GM12891 (cell line): ENCODE measurements around the gene LTBP1.

ENCODE experiments used
- DNase-seq: peaks from one replicate; pipeline ENCODE4 v3.0.0; 2011; ENCODE audit warnings: low spot score; ENCODE audit not compliant: insufficient read length
- FAIRE-seq: peaks from 2 replicates; lab custom pipeline; 2011; peaks lifted over from hg19 to GRCh38; lab: Jason Lieb, UNC
- PAX5 ChIP-seq: IDR thresholded peaks from 2 replicates; pipeline ENCODE4 v1.6.1; 2011; ENCODE audit warnings: low read length, moderate library complexity, mild to moderate bottlenecking; ENCODE audit not compliant: insufficient read depth, severe bottlenecking
- POLR2A ChIP-seq: IDR thresholded peaks from 2 replicates; pipeline ENCODE4 v1.6.1; 2011; ENCODE audit warnings: low read depth, low read length, control low read depth
- POLR2AphosphoS5 ChIP-seq: IDR thresholded peaks from 2 replicates; pipeline ENCODE4 v1.6.1; 2011; ENCODE audit warnings: low read depth, low read length, control low read depth
- POU2F2 ChIP-seq: IDR thresholded peaks from 2 replicates; pipeline ENCODE4 v1.6.1; 2011; ENCODE audit warnings: low read depth, mild to moderate bottlenecking, control low read depth, low read length, moderate library complexity
- SPI1 ChIP-seq: IDR thresholded peaks from 2 replicates; pipeline ENCODE4 v1.6.1; 2011; ENCODE audit warnings: low read depth, low read length, control low read depth
- TAF1 ChIP-seq: IDR thresholded peaks from 2 replicates; pipeline ENCODE4 v1.6.1; 2011; ENCODE audit warnings: low read depth, low read length, control low read depth

Gene LTBP1

DNA sequence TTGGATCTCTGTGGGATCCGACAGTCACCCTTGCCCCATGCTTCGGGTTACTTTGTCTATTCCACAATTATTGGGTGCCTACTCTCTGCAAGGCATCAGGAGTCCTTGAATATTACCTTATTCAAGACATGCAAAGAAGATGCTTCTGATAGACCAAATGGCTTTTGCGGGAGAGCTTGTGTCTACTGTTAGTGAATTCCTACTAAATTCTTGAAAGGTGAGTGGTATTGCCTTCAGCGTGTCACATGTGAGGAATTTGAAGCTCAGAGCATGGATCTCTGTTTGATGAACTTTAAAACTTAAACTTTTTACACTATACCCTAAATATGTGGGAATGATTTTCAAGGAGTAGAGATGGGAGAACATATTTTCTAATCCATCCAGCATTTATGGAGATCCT lies 184.4 kb downstream of the LTBP1 start:
- DNase-seq: no peak

DNA sequence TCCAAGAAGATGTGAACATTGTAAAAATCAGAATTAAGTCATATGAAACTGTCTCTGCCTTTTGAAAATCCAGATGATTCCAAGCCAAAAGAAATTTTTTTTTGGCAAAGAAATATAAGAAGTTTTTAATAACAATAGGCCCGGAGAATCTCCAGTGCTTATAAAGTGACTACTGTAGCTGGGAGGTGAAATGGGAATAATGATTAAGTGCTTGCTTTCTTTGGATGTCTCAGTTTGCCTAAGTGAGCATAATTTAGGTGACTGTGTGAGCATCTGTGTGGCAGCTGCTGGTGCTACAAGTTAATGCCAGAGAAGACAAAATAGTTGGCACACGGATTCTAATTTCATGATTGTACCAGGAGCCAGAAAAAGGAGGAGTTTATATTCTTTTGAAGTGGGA lies 185.0 kb downstream of the LTBP1 start:
- DNase-seq: no peak
- TF ChIP-seq PAX5: no peak
- no peak for TF ChIP-seq POLR2AphosphoS5
- no peak for TF ChIP-seq POLR2A
- no peak for TF ChIP-seq POU2F2
- TF ChIP-seq SPI1: no peak
- TF ChIP-seq TAF1: no peak
- FAIRE-seq: no peak

More for the DNA sequence above, 184.4 kb downstream of the LTBP1 start:
- FAIRE-seq: no peak
- TF ChIP-seq SPI1 (no peak), POLR2A (no peak), POLR2AphosphoS5 (no peak), TAF1 (no peak), POU2F2 (no peak), PAX5 (no peak)

DNA sequence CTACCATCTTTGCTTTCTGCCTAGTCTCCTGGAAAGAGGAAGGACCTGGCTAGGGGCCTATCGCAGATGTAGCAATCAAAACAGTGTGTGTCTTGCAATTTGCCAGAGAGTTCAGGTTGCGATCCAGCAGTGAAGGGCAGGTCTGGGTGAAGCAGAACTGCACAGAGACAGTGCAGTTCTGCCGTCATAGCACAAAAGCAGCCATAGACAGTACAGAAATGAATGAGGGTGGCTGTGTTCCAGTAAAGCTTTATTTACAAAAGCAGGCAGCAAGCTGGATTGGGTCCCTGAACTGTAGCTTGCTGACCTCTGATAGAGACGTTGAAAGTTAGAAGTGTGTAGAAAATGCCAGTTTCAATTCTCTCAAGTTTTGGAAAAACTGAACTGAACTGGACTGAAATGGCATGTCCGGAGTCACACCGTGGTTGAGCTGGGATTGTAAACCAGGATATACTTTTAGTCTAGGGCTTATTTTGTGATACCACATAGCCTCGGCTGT lies 186.8 kb downstream of the LTBP1 start:
- no peak for FAIRE-seq
- no peak for TF ChIP-seq POLR2AphosphoS5
- no peak for DNase-seq

DNA sequence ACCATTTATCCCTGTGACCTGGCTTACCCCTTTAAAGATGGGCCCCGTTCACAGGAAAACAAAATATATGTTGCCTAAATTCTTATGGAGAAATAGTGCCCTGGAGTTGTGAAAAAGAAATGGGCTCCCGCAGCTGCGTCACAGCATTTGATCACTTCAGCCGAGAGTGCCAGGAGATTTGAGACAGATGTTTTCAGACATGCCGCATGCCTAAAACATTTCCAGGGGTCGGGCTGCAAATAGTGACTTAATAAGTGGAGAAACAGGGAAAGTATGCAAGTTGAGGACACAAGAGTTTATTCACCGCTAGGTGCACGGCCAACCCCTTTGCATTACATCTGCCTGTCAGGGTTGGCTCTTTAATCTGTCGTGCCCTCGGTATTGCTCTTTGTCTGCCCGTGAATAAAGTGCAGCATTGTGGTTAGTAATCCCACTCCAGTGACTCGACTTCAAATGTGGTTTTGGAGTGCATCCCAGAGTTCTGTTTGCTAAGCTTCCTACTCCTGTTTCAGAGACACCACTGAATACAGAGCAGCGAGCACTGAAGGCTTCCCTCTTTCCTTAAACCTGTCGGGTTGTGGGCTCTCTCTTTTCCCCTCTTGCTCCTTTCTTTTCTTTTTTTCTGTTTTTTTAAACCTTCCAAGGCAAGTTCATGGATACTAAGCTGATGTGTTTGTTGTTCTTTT lies 187.5 kb downstream of the LTBP1 start:
- DNase-seq (no peak), FAIRE-seq (no peak)
- TF ChIP-seq POLR2A (no peak), POLR2AphosphoS5 (no peak), SPI1 (no peak), PAX5 (no peak), TAF1 (no peak), POU2F2 (no peak)

DNA sequence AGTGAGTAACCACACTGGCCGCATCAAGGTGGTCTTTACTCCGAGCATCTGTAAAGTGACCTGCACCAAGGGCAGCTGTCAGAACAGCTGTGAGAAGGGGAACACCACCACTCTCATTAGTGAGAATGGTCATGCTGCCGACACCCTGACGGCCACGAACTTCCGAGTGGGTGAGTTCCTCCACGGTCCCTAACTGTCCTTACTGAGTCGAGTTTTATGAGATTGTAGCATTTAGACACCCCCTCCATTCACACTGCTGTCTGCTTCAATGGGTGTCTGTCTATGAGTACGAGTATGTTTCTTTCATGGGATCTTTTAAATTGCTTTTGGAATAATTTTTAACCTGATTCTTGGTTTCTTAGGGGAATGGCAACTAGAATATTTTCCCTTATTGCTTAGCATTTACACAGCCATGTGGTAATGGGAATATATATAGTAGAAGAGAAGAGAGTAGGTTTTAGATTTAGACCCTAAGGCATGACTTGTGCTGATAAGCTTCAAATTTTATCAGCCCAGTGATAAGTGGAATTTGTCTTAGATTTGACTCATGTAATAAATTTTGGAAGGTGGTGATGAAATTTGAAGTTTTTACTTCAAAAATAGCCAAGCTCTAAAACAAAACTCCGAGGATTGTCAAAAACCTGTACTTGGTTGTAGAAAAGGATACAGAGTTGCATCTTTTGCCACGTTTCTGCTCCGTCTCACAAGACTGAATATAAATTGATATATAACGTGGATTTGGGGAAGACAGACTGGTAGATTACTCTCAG lies 188.2 kb downstream of the LTBP1 start:
- DNase-seq (no peak), FAIRE-seq (no peak)
- TF ChIP-seq SPI1 (no peak), POLR2AphosphoS5 (no peak), TAF1 (no peak), PAX5 (no peak), POU2F2 (no peak), POLR2A (no peak)

DNA sequence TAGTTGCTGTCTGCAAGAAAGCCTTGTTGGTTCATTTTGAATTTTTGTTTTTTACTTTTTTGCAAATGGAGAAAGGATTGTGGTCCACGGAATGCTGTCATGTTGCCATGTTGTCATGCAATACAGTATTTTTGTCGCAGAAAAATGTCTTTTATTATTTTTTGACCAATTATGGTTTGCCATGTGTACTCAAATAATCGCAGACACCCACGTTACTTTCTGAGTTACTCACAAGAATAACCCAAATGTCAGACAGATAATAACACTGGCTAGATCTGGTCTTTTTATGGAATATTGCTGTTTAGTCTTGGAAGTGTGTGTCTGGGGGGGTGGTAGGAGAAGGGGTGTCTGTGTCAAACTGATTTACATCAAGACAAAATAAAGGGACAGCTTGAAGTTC lies 188.9 kb downstream of the LTBP1 start:
- FAIRE-seq: no peak
- TF ChIP-seq POU2F2: no peak
- no peak for TF ChIP-seq TAF1
- no peak for TF ChIP-seq POLR2AphosphoS5
- no peak for TF ChIP-seq SPI1
- no peak for TF ChIP-seq POLR2A
- TF ChIP-seq PAX5: no peak
- no peak for DNase-seq

DNA sequence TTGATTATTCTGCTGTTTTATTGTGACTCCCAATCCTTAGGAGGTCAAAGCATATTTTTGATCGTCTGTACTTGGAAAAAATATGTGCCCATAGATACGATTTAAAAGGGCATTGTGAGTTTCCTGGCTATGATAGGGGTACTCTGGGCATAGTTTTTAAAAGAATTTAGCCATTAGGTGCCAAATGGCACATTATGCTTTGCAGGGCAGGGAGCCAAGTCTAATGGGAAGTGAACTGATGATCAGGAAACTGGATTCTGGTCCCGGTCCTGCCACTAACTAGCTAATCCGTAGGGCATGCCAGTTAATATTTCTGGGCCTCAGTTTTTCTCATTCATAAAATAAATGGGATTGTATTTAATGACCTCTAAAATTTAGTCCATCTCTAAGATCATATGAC lies 189.3 kb downstream of the LTBP1 start:
- no peak for FAIRE-seq
- no peak for TF ChIP-seq SPI1
- TF ChIP-seq POLR2A: no peak
- no peak for TF ChIP-seq PAX5
- no peak for TF ChIP-seq POLR2AphosphoS5
- no peak for TF ChIP-seq TAF1
- TF ChIP-seq POU2F2: no peak
- no peak for DNase-seq

DNA sequence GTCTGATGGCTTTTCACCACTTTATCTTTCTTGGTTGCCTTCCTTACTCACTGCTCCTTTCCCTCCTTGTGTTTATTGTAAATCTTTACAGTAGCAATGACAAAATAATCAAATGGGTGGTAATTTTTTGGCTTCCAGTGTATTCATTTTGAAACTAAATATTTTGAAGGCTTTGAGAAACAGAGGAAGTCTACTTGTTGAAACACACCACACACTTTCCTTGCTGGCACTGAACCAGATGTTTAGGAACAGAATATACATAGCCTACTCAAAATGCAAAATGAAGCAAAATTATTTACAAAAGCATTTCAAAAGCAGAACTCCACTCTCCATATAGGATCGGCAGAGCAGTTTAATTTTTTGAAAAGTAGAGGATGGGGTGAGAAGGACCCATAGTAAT lies 189.8 kb downstream of the LTBP1 start:
- TF ChIP-seq PAX5 (no peak), SPI1 (no peak), POLR2A (no peak), POLR2AphosphoS5 (no peak), POU2F2 (no peak), TAF1 (no peak)
- no peak for FAIRE-seq
- no peak for DNase-seq

DNA sequence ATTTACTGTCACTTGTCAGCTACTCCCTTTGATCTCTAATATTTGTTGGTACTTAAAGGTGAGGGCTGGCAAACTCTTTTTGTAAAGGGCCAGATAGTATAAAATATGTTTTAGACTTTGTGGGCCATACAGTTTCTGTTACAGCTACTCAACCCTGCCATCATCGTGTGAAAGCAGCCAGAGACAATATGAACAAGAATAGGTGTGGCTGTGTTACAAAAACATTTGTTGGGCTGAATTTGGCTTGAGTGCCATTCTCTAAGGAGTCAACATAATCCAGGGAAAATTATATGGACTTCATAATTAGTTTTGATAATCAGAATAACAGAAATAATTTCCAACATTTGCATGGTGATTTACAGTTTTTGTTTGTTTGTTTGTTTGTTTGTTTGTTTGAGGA lies 190.6 kb downstream of the LTBP1 start:
- DNase-seq (no peak), FAIRE-seq (no peak)
- no peak for TF ChIP-seq PAX5
- TF ChIP-seq TAF1: no peak
- no peak for TF ChIP-seq SPI1
- TF ChIP-seq POLR2AphosphoS5: no peak
- no peak for TF ChIP-seq POLR2A
- TF ChIP-seq POU2F2: no peak
